A549 (cell line): ENCODE measurements around the gene FARP2.

Source experiments
- CHD4 ChIP-seq: fragments of 200-600 bp; sonication (generic); IDR thresholded peaks from 2 replicates; pipeline ENCODE4 v1.6.1; 2016; ENCODE audit warnings: antibody characterized with exemption, mild to moderate bottlenecking, borderline replicate concordance
- HOXB5 ChIP-seq: fragments of 250-450 bp; sonication (Bioruptor Pico); IDR thresholded peaks from 2 replicates; pipeline ENCODE4 v1.5.0; 2020; ENCODE audit warnings: mild to moderate bottlenecking, moderate library complexity
- MAFK ChIP-seq: fragments of 450-650 bp; IDR thresholded peaks from 2 replicates; pipeline ENCODE4 v1.6.1; 2014; ENCODE audit not compliant: partially characterized antibody
- MAZ ChIP-seq: fragments of 150-350 bp; IDR thresholded peaks from 2 replicates; pipeline ENCODE4 v1.6.1; 2014; ENCODE audit warnings: antibody characterized with exemption, low read depth, low read length, borderline replicate concordance
- POLR2A ChIP-seq: IDR thresholded peaks from 2 replicates; pipeline ENCODE4 v1.6.1; 2012; ENCODE audit warnings: mild to moderate bottlenecking, low read length
- RAD21 ChIP-seq, 2 experiments: fragments of >200 bp in 1 of 2; sonication (Bioruptor Twin) in 1 of 2; formaldehyde crosslinking in 1 of 2; IDR thresholded peaks in 1 of 2; conservative IDR thresholded peaks in 1 of 2; 2 replicates in 1 of 2; 3 replicates in 1 of 2; pipeline ENCODE4 v1.6.1; 2012 to 2018; ENCODE audit warnings: inconsistent platforms in 1 of 2
- TFCP2L1 ChIP-seq: fragments of 250-450 bp; sonication (Bioruptor Pico); IDR thresholded peaks from 2 replicates; pipeline ENCODE4 v1.5.0; 2021; ENCODE audit warnings: mild to moderate bottlenecking
- TF ChIP-seq, protein P1 (sequence below): fragments of >200 bp; sonication (Bioruptor Twin); formaldehyde crosslinking; IDR thresholded peaks from 3 replicates; pipeline ENCODE4 v1.5.1; 2016
- TF ChIP-seq, protein P2 (sequence below): fragments of 200-600 bp; sonication (generic); IDR thresholded peaks from 2 replicates; pipeline ENCODE4 v1.6.1; 2016; ENCODE audit warnings: antibody characterized with exemption, mild to moderate bottlenecking, moderate library complexity
- TF ChIP-seq, protein P3 (sequence below): fragments of >200 bp; sonication (Bioruptor Twin); formaldehyde crosslinking; IDR thresholded peaks from 3 replicates; pipeline ENCODE4 v1.6.1; 2016
- TF ChIP-seq, protein P4 (sequence below): IDR thresholded peaks from 2 replicates; pipeline ENCODE4 v1.6.1; 2012
- TF ChIP-seq, protein P5 (sequence below): fragments of 450-650 bp; IDR thresholded peaks from 2 replicates; pipeline ENCODE4 v1.6.1; 2014; ENCODE audit warnings: antibody characterized with exemption

DNA sequence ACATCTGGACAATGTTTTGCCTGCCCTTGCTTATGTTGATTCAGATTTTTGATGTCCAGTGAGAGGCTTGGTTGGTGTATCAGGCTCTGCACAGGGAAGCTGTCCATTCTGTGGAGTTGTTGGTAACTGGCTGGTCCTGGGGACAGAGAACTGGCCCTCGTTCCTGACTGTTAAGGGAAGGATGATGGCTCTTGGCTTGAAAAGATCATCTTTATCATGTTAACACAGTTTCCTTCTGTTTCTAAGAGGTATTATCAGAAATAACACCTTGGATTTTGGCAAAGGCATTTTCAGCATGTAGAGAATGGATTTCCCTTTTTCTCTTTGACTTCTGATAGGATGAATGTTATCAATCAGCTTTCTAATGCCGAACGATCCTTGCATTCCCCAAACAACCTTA, 133.0 kb downstream of the FARP2 start:
- TF ChIP-seq, protein P1, sequence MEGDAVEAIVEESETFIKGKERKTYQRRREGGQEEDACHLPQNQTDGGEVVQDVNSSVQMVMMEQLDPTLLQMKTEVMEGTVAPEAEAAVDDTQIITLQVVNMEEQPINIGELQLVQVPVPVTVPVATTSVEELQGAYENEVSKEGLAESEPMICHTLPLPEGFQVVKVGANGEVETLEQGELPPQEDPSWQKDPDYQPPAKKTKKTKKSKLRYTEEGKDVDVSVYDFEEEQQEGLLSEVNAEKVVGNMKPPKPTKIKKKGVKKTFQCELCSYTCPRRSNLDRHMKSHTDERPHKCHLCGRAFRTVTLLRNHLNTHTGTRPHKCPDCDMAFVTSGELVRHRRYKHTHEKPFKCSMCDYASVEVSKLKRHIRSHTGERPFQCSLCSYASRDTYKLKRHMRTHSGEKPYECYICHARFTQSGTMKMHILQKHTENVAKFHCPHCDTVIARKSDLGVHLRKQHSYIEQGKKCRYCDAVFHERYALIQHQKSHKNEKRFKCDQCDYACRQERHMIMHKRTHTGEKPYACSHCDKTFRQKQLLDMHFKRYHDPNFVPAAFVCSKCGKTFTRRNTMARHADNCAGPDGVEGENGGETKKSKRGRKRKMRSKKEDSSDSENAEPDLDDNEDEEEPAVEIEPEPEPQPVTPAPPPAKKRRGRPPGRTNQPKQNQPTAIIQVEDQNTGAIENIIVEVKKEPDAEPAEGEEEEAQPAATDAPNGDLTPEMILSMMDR: no peak
- TF ChIP-seq RAD21 (conservative IDR thresholded peaks at IDR 0.05 in 1 of 2, IDR thresholded peaks at IDR 0.05 in 1 of 2) (no peak), CHD4 (no peak), POLR2A (no peak), TFCP2L1 (CRISPR knock-in tag) (no peak), MAFK (no peak), MAZ (no peak), HOXB5 (no peak)
- TF ChIP-seq, protein P2, sequence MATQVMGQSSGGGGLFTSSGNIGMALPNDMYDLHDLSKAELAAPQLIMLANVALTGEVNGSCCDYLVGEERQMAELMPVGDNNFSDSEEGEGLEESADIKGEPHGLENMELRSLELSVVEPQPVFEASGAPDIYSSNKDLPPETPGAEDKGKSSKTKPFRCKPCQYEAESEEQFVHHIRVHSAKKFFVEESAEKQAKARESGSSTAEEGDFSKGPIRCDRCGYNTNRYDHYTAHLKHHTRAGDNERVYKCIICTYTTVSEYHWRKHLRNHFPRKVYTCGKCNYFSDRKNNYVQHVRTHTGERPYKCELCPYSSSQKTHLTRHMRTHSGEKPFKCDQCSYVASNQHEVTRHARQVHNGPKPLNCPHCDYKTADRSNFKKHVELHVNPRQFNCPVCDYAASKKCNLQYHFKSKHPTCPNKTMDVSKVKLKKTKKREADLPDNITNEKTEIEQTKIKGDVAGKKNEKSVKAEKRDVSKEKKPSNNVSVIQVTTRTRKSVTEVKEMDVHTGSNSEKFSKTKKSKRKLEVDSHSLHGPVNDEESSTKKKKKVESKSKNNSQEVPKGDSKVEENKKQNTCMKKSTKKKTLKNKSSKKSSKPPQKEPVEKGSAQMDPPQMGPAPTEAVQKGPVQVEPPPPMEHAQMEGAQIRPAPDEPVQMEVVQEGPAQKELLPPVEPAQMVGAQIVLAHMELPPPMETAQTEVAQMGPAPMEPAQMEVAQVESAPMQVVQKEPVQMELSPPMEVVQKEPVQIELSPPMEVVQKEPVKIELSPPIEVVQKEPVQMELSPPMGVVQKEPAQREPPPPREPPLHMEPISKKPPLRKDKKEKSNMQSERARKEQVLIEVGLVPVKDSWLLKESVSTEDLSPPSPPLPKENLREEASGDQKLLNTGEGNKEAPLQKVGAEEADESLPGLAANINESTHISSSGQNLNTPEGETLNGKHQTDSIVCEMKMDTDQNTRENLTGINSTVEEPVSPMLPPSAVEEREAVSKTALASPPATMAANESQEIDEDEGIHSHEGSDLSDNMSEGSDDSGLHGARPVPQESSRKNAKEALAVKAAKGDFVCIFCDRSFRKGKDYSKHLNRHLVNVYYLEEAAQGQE: no peak
- TF ChIP-seq, protein P3, sequence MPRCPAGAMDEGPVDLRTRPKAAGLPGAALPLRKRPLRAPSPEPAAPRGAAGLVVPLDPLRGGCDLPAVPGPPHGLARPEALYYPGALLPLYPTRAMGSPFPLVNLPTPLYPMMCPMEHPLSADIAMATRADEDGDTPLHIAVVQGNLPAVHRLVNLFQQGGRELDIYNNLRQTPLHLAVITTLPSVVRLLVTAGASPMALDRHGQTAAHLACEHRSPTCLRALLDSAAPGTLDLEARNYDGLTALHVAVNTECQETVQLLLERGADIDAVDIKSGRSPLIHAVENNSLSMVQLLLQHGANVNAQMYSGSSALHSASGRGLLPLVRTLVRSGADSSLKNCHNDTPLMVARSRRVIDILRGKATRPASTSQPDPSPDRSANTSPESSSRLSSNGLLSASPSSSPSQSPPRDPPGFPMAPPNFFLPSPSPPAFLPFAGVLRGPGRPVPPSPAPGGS: no peak
- TF ChIP-seq, protein P4, sequence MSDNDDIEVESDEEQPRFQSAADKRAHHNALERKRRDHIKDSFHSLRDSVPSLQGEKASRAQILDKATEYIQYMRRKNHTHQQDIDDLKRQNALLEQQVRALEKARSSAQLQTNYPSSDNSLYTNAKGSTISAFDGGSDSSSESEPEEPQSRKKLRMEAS: no peak
- TF ChIP-seq, protein P5, sequence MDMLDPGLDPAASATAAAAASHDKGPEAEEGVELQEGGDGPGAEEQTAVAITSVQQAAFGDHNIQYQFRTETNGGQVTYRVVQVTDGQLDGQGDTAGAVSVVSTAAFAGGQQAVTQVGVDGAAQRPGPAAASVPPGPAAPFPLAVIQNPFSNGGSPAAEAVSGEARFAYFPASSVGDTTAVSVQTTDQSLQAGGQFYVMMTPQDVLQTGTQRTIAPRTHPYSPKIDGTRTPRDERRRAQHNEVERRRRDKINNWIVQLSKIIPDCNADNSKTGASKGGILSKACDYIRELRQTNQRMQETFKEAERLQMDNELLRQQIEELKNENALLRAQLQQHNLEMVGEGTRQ: no peak
